Activated CD4-positive, alpha-beta T cell treated with anti-CD3 and anti-CD28 coated beads for 36 hours (primary cell): ENCODE measurements around the gene SPATC1L. TPM values are rescaled to one million over a fixed set of nuclear protein-coding genes. Genes with fewer than 3 reads are reported as not detected.
"Not testable (repeated sequence)": the region's sequence is repeated elsewhere in the genome, so short reads cannot be mapped to it uniquely, and the experiment has no call there.

Experiments used
- ATAC-seq: fragments of 200-7000 bp; cut with Tn5 transposase; one replicate; pipeline ENCODE4 v1.10.0; 2021; ENCODE audit warnings: mild to moderate bottlenecking, moderate library complexity
- CTCF ChIA-PET: fragments of 350-600 bp; sonication (Branson Sonifier 250); formaldehyde crosslinking; loops from one replicate; lab custom pipeline; 2021; ENCODE audit warnings: antibody characterized with exemption; lab: Charles Lee
- POLR2A ChIA-PET: fragments of 350-600 bp; sonication (Branson Sonifier 250); formaldehyde crosslinking; loops from one replicate; lab custom pipeline; 2021; ENCODE audit warnings: antibody characterized with exemption, inconsistent platforms; lab: Charles Lee
- DNase-seq: peaks from one replicate; pipeline ENCODE4 v3.0.0-alpha.2; 2020
- H3K27ac Mint-ChIP-seq: one replicate; pipeline ENCODE4 v1.8.0; 2021; ENCODE audit warnings: mixed read lengths
- H3K27me3 Mint-ChIP-seq: one replicate; pipeline ENCODE4 v1.8.0; 2021; ENCODE audit warnings: mixed read lengths
- H3K36me3 Mint-ChIP-seq: one replicate; pipeline ENCODE4 v1.8.0; 2021; ENCODE audit warnings: low read depth, mixed read lengths
- H3K4me1 Mint-ChIP-seq: one replicate; pipeline ENCODE4 v1.8.0; 2021; ENCODE audit warnings: mixed read lengths
- H3K4me3 Mint-ChIP-seq: one replicate; pipeline ENCODE4 v1.8.0; 2021; ENCODE audit warnings: mild to moderate bottlenecking, moderate library complexity, mixed read lengths
- H3K9me3 Mint-ChIP-seq: one replicate; pipeline ENCODE4 v1.8.0; 2021; ENCODE audit warnings: low read depth, mixed read lengths
- intact Hi-C, 2 experiments: fragments of 100-400 bp; cut with DNase I in 1 of 2; cut with micrococcal nuclease in 1 of 2; formaldehyde crosslinking; loops; one replicate each; pipeline versions ENCODE4 v1.14.2 to v1.15.1; 2022 to 2024; cut with DNase I, micrococcal nuclease
- total RNA-seq, 2 experiments: library from RNA; stranded (reverse); gene quantifications; one replicate each; pipeline ENCODE4 v1.2.3, GENCODE V29; 2021

SPATC1L gene
- total RNA-seq, 2 experiments from 2014 or later = 8.1 to 13.0 TPM

- DNase-seq, POLR2A ChIA-PET, H3K4me3 Mint-ChIP-seq, H3K36me3 Mint-ChIP-seq, H3K27ac Mint-ChIP-seq, ATAC-seq, H3K27me3 Mint-ChIP-seq, H3K9me3 Mint-ChIP-seq: not testable (repeated sequence)
- intact Hi-C loops = loop anchor here in 1 of 2 experiments (5.0 kb wide), 1 partner anchor 168 kb away; no protein-coding TSS in a partner anchor
- CTCF ChIA-PET = interaction anchor here (0.9 kb wide), 1 partner anchor 317 kb away, joined by 5 read pairs; no protein-coding TSS in a partner anchor
- H3K4me1 Mint-ChIP-seq = peaks cover 12% of the 10 kb centered on the region
Measured at GRCh38 chr21:46140352-46141003, 43.8 kb downstream of the SPATC1L start.

GRCh38 chr21:46139686-46140085 lies 44.6 kb downstream of the SPATC1L start:
- H3K4me1 Mint-ChIP-seq = peaks cover 10% of the 10 kb centered on the region
- intact Hi-C loops = loop anchor here in 1 of 2 experiments (5.0 kb wide), 1 partner anchor 167 kb away; no protein-coding TSS in a partner anchor
- no peaks in the 10 kb centered on the region for H3K36me3 Mint-ChIP-seq
- H3K27ac Mint-ChIP-seq = no peak overlapping the region
- ChIA-PET POLR2A (no interaction called here), CTCF (no interaction called here)
- ATAC-seq (no peak), DNase-seq (no peak)
- H3K9me3 Mint-ChIP-seq = no peaks in the 10 kb centered on the region
- peaks cover 2% of the 10 kb centered on the region for H3K27me3 Mint-ChIP-seq
- H3K4me3 Mint-ChIP-seq = no peak overlapping the region

DNA sequence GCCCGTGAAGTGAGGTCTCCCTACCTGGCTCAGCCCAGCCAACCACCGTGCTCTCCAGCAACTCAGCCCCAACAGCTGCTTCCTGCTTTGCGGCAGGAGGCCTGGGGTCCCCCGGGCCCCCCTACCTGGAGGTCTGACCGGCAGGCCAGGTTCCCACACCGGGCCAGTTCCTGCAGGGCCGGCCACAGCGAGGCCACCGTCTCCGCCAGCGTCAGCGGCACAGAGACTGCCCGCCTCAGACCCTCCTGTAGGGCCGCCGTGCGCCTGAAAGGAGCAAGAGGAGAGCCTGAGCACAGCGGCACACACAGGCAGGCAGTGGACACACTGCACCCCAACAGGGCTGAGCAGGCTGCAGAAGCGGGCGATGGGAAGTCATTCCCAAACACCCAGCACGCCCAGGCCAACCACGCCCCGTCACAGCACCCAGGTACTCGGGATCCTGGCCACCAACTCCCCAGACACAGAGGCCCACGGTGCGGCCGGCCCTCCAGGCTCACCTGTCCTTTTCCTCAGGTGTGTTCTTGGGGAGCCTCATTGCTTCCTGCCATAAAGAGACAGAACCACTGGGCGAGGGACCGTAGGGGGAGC lies 45.8 kb downstream of the SPATC1L start:
- H3K9me3 Mint-ChIP-seq = no peaks in the 10 kb centered on the region
- ATAC-seq = no peak
- DNase-seq = no peak
- H3K4me3 Mint-ChIP-seq = no peak overlapping the region
- POLR2A ChIA-PET = no interaction called here
- H3K27ac Mint-ChIP-seq = no peak overlapping the region
- H3K36me3 Mint-ChIP-seq = no peaks in the 10 kb centered on the region
- H3K4me1 Mint-ChIP-seq = peaks cover 1% of the 10 kb centered on the region
- CTCF ChIA-PET = no interaction called here
- H3K27me3 Mint-ChIP-seq = peaks cover 2% of the 10 kb centered on the region
- intact Hi-C loops = no loop called here

- no peak for ATAC-seq
- DNase-seq = no peak
- Mint-ChIP-seq H3K4me3 (no peak overlapping the region), H3K4me1 (no peaks in the 10 kb centered on the region), H3K27ac (no peak overlapping the region), H3K36me3 (no peaks in the 10 kb centered on the region), H3K27me3 (peaks cover 2% of the 10 kb centered on the region), H3K9me3 (no peaks in the 10 kb centered on the region)
- CTCF ChIA-PET = no interaction called here
- intact Hi-C loops = no loop called here
- POLR2A ChIA-PET = no interaction called here
Measured at GRCh38 chr21:46137908-46138307, 46.4 kb downstream of the SPATC1L start.

DNA sequence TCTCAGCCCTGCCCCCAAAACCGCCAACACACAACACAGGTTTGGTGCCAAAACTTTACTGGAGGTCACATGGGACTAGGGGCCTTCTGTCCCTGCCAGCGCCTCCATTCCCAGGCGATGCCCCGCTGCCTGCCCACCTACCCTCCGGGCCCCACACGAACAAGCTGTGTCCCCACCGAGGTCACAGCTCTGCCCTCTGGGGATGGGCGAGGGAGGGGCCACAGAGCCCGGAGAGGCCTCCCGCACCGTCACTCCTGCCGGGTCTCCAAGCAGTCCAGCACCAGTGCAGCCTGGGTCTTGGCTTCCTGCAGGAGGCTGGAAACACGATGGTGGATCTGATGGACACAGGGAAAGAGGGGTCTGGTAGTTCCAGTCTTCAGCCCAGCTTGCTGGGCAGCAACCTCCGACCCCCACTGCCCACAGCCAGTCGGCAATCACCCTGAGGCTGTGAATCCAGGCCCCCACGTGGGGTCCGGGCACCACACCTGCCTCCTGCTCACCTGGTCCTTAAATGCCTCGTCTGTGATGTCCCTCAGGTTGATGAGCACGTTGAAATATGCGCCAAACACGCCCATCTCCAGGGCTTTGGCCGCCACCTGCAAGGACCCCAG lies 47.4 kb downstream of the SPATC1L start:
- Mint-ChIP-seq H3K9me3 (no peaks in the 10 kb centered on the region), H3K36me3 (no peaks in the 10 kb centered on the region), H3K4me1 (no peaks in the 10 kb centered on the region), H3K27me3 (peaks cover 2% of the 10 kb centered on the region), H3K27ac (no peak overlapping the region), H3K4me3 (no peak overlapping the region)
- no peak for DNase-seq
- ChIA-PET CTCF (no interaction called here), POLR2A (no interaction called here)
- intact Hi-C loops = no loop called here
- ATAC-seq = no peak

DNA sequence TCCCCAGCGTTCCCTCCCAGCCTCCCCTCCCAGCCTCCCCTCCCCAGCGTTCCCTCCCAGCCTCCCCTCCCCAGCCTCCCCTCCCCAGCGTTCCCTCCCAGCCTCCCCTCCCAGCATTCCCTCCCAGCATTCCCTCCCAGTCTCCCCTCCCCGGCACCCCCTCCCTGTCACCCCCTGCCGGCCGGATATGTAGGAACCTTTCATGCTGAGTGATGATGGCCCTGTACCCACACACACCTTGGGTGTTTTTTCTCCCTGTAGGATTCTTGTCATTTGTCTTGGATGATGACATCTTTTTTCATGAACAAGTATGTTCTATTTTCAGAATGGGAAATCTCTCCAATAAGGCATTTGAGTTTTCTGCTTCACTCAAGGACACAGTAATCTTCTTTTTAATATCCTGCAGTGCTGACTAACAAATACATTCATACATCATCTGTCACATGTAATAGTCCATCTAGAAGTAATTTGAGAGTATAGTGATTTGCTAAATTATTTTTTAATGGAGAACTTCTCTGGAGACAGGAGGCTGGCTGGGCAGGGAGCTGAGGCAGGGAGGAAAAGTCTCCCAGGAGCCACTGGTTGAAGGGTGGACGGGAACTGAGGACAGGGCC lies 48.4 kb downstream of the SPATC1L start:
- no peak for ATAC-seq
- DNase-seq = no peak
- intact Hi-C loops = no loop called here
- Mint-ChIP-seq H3K36me3 (no peaks in the 10 kb centered on the region), H3K4me1 (no peaks in the 10 kb centered on the region), H3K9me3 (no peaks in the 10 kb centered on the region), H3K27ac (no peak overlapping the region), H3K4me3 (no peak overlapping the region), H3K27me3 (peaks cover 2% of the 10 kb centered on the region)
- ChIA-PET POLR2A (no interaction called here), CTCF (no interaction called here)

GRCh38 chr21:46131838-46132651 lies 52.2 kb downstream of the SPATC1L start:
- Mint-ChIP-seq H3K9me3 (no peaks in the 10 kb centered on the region), H3K27me3 (peaks cover 2% of the 10 kb centered on the region), H3K36me3 (no peaks in the 10 kb centered on the region), H3K4me1 (no peaks in the 10 kb centered on the region), H3K27ac (no peak overlapping the region), H3K4me3 (no peak overlapping the region)
- intact Hi-C loops = no loop called here
- POLR2A ChIA-PET = no interaction called here
- no peak for ATAC-seq
- no peak for DNase-seq
- CTCF ChIA-PET = no interaction called here

DNA sequence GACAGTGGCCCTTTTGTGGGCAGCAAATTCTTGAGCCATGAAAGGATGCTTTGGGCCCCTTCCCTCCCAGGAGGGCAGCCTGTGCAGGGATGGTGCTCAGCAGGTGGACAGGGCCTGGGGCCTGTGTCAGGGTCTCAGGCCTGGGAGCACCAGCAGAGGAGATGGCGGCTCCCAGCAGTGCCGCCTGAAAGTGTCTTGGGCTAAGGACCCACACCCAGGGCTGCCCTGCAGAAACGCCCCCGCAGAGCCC lies 52.7 kb downstream of the SPATC1L start:
- CTCF ChIA-PET = no interaction called here
- Mint-ChIP-seq H3K27me3 (peaks cover 2% of the 10 kb centered on the region), H3K4me3 (no peak overlapping the region), H3K9me3 (no peaks in the 10 kb centered on the region), H3K36me3 (no peaks in the 10 kb centered on the region), H3K4me1 (no peaks in the 10 kb centered on the region), H3K27ac (no peak overlapping the region)
- intact Hi-C loops = no loop called here
- DNase-seq = no peak
- POLR2A ChIA-PET = no interaction called here
- no peak for ATAC-seq

DNA sequence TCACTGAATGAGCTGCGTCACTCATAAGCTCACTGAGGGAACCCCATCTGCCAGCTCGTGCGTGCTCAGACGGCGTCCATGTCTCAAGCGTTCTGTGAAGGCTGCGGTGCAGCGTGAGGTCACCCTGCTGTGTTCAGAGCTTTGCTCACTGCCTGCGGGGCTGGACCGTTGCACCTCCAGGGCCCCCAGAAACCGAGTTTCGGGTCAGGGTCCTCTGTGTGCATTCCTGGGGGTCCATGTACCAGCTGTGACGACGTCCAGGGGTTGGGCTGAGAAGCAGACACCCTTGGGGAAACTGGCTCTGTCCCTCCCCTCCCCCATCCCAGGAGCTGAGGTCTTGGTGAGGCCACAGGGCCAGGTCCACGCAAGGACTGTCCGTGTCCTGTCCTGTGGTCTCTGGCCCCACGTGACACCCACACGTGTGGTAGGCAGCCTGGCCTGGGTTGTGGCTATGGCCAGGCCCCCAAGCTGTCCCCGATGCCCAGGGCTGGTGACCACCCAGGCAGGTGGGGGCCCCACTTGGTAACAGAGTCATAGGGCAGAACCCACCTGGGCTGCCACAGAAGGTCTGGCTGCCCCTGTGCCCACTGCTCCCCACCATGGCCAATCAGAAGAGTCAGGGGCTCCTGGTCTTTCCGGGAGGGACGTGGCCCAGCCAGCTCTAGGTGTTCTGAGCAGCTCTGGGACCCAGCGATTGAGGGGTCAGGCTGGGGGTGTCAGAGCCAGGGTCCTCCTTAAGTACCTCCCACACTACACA lies 53.2 kb downstream of the SPATC1L start:
- intact Hi-C loops = no loop called here
- POLR2A ChIA-PET = no interaction called here

GRCh38 chr21:46129846-46130651 lies 54.2 kb downstream of the SPATC1L start:
- Mint-ChIP-seq H3K27me3 (no peaks in the 10 kb centered on the region), H3K4me3 (no peak overlapping the region), H3K27ac (no peak overlapping the region), H3K4me1 (no peaks in the 10 kb centered on the region), H3K36me3 (no peaks in the 10 kb centered on the region), H3K9me3 (no peaks in the 10 kb centered on the region)
- ATAC-seq = no peak
- intact Hi-C loops = no loop called here
- no peak for DNase-seq
- POLR2A ChIA-PET = no interaction called here
- CTCF ChIA-PET = no interaction called here

More for the DNA sequence above, 53.2 kb downstream of the SPATC1L start:
- Mint-ChIP-seq H3K27ac (no peak overlapping the region), H3K4me1 (no peaks in the 10 kb centered on the region), H3K27me3 (peaks cover 2% of the 10 kb centered on the region), H3K4me3 (no peak overlapping the region), H3K36me3 (no peaks in the 10 kb centered on the region), H3K9me3 (no peaks in the 10 kb centered on the region)
- no peak for DNase-seq
- no peak for ATAC-seq
- CTCF ChIA-PET = no interaction called here
